ENCODE measurements around the gene LIMS1. TPM values are rescaled to one million over a fixed set of nuclear protein-coding genes. Genes with fewer than 3 reads are reported as not detected.

LIMS1 gene
- total and polyA plus RNA-seq, 3 experiments from 2014 or later: 59.4 to 80.6 (median 59.4) TPM

GRCh38 chr2:108614043-108614545 is 79.8 kb downstream of the LIMS1 start:
- H3K4me1 Mint-ChIP-seq: peaks cover 77 to 93% (median 88%) of the 10 kb centered on the region in 3 donors

GRCh38 chr2:108614659-108615058 is 80.4 kb downstream of the LIMS1 start:
- peaks cover 0 to 5% (median 0%) of the 10 kb centered on the region in 3 donors for H3K36me3 Mint-ChIP-seq
- POLR2A ChIA-PET: interaction anchor here (1.1 kb wide), 1 partner anchor 10 kb away, joined by 4 read pairs; no protein-coding TSS in a partner anchor

More at GRCh38 chr2:108614043-108614545, 79.8 kb downstream of the LIMS1 start:
- Histone ChIP-seq H3K36me3 (ENCODE audit: insufficient read depth, low read length) (no peaks in the 10 kb centered on the region), H3K27me3 (ENCODE audit: insufficient read depth, low read length, poor library complexity, severe bottlenecking) (no peaks in the 10 kb centered on the region), H3K4me1 (ENCODE audit: insufficient read depth, low read length) (peaks cover 81% of the 10 kb centered on the region), H3K9me3 (ENCODE audit: low read length) (no peaks in the 10 kb centered on the region), H3K27ac (ENCODE audit: low read depth, low read length) (no peak overlapping the region), H3K4me3 (ENCODE audit: low read length) (no peak overlapping the region)
- DNase-seq: no peak
- Mint-ChIP-seq H3K4me3 (peak overlapping the region in 4 of 7 donors; percentile 2 to 58 (median 18)), H3K36me3 (peaks cover 0 to 5% (median 0%) of the 10 kb centered on the region in 3 donors), H3K9me3 (no peaks in the 10 kb centered on the region), H3K27me3 (no peaks in the 10 kb centered on the region), H3K27ac (peak overlapping the region; percentile 13 to 98 (median 91))
- CTCF ChIA-PET: interaction anchor here (3.8 to 10.3 kb wide), 2 partner anchors 13 to 21 kb away, joined by 23 to 164 read pairs; no protein-coding TSS in a partner anchor
- POLR2A ChIA-PET: interaction anchor here (1.1 kb wide), 1 partner anchor 11 kb away, joined by 4 read pairs; no protein-coding TSS in a partner anchor

GRCh38 chr2:108615480-108616090 is 81.3 kb downstream of the LIMS1 start:
- CTCF ChIA-PET: interaction anchor here (1.9 to 10.3 kb wide), 3 partner anchors 11 to 31 kb away, joined by 5 to 164 read pairs (median 23); no protein-coding TSS in a partner anchor
- H3K4me3 ChIP-seq (ENCODE audit: low read length): no peak overlapping the region
- peaks cover 89% of the 10 kb centered on the region for H3K4me1 ChIP-seq (ENCODE audit: insufficient read depth, low read length)
- H3K9me3 ChIP-seq (ENCODE audit: low read length): no peaks in the 10 kb centered on the region
- H3K27ac ChIP-seq (ENCODE audit: low read depth, low read length): no peak overlapping the region
- Mint-ChIP-seq H3K4me1 (peaks cover 81 to 98% (median 93%) of the 10 kb centered on the region in 3 donors), H3K27me3 (no peaks in the 10 kb centered on the region), H3K4me3 (peak overlapping the region in 4 of 7 donors; percentile 20 to 43 (median 20)), H3K9me3 (no peaks in the 10 kb centered on the region), H3K36me3 (peaks cover 0 to 5% (median 0%) of the 10 kb centered on the region in 3 donors), H3K27ac (peak overlapping the region; percentile 32 to 87 (median 66))
- POLR2A ChIA-PET: interaction anchor here (1.1 to 1.2 kb wide), 2 partner anchors 9 to 11 kb away, joined by 3 to 4 read pairs; no protein-coding TSS in a partner anchor
- DNase-seq: no peak
- no peaks in the 10 kb centered on the region for H3K27me3 ChIP-seq (ENCODE audit: insufficient read depth, low read length, poor library complexity, severe bottlenecking)
- no peaks in the 10 kb centered on the region for H3K36me3 ChIP-seq (ENCODE audit: insufficient read depth, low read length)

More at GRCh38 chr2:108614659-108615058, 80.4 kb downstream of the LIMS1 start:
- no peaks in the 10 kb centered on the region for H3K36me3 ChIP-seq (ENCODE audit: insufficient read depth, low read length)
- H3K27me3 ChIP-seq (ENCODE audit: insufficient read depth, low read length, poor library complexity, severe bottlenecking): no peaks in the 10 kb centered on the region
- CTCF ChIA-PET: interaction anchor here (3.8 to 10.3 kb wide), 2 partner anchors 12 to 20 kb away, joined by 23 to 164 read pairs; no protein-coding TSS in a partner anchor
- no peak overlapping the region for H3K27ac ChIP-seq (ENCODE audit: low read depth, low read length)
- H3K9me3 Mint-ChIP-seq: no peaks in the 10 kb centered on the region
- no peak for DNase-seq
- H3K4me3 Mint-ChIP-seq: peak overlapping the region in 1 of 7 donors; percentile 3
- H3K27me3 Mint-ChIP-seq: no peaks in the 10 kb centered on the region
- H3K4me3 ChIP-seq (ENCODE audit: low read length): no peak overlapping the region
- peak overlapping the region in 6 of 8 donors; percentile 15 to 92 (median 63) for H3K27ac Mint-ChIP-seq
- H3K9me3 ChIP-seq (ENCODE audit: low read length): no peaks in the 10 kb centered on the region
- peaks cover 83% of the 10 kb centered on the region for H3K4me1 ChIP-seq (ENCODE audit: insufficient read depth, low read length)
- H3K4me1 Mint-ChIP-seq: peaks cover 75 to 93% (median 88%) of the 10 kb centered on the region in 3 donors

GRCh38 chr2:108616318-108616717 is 82.0 kb downstream of the LIMS1 start:
- Histone ChIP-seq H3K9me3 (ENCODE audit: low read length) (no peaks in the 10 kb centered on the region), H3K4me3 (ENCODE audit: low read length) (no peak overlapping the region), H3K36me3 (ENCODE audit: insufficient read depth, low read length) (no peaks in the 10 kb centered on the region), H3K27ac (ENCODE audit: low read depth, low read length) (no peak overlapping the region), H3K4me1 (ENCODE audit: insufficient read depth, low read length) (peaks cover 86% of the 10 kb centered on the region), H3K27me3 (ENCODE audit: insufficient read depth, low read length, poor library complexity, severe bottlenecking) (no peaks in the 10 kb centered on the region)
- H3K27ac Mint-ChIP-seq: peak overlapping the region in 5 of 8 donors; percentile 22 to 51 (median 36)
- H3K4me1 Mint-ChIP-seq: peaks cover 81 to 98% (median 93%) of the 10 kb centered on the region in 3 donors
- ChIA-PET CTCF (interaction anchor here (1.0 to 10.3 kb wide), 4 partner anchors 11 to 32 kb away, joined by 4 to 164 read pairs (median 14); no protein-coding TSS in a partner anchor), POLR2A (interaction anchor here (0.5 to 1.2 kb wide), 2 partner anchors 10 to 11 kb away, joined by 3 read pairs; no protein-coding TSS in a partner anchor)
- no peaks in the 10 kb centered on the region for H3K27me3 Mint-ChIP-seq
- H3K4me3 Mint-ChIP-seq: no peak overlapping the region
- peaks cover 0 to 3% (median 3%) of the 10 kb centered on the region in 3 donors for H3K36me3 Mint-ChIP-seq
- H3K9me3 Mint-ChIP-seq: no peaks in the 10 kb centered on the region
- DNase-seq: no peak

GRCh38 chr2:108616751-108617161 is 82.5 kb downstream of the LIMS1 start:
- Mint-ChIP-seq H3K27me3 (no peaks in the 10 kb centered on the region), H3K4me1 (peaks cover 81 to 100% (median 94%) of the 10 kb centered on the region in 3 donors), H3K4me3 (no peak overlapping the region), H3K27ac (peak overlapping the region in 5 of 8 donors; percentile 13 to 51 (median 24)), H3K36me3 (peaks cover 0 to 4% (median 3%) of the 10 kb centered on the region in 3 donors), H3K9me3 (no peaks in the 10 kb centered on the region)
- no peaks in the 10 kb centered on the region for H3K36me3 ChIP-seq (ENCODE audit: insufficient read depth, low read length)
- no peak overlapping the region for H3K27ac ChIP-seq (ENCODE audit: low read depth, low read length)
- ChIA-PET POLR2A (interaction anchor here (0.5 kb wide), 1 partner anchor 11 kb away, joined by 3 read pairs; no protein-coding TSS in a partner anchor), CTCF (interaction anchor here (0.8 to 10.3 kb wide), 5 partner anchors 10 to 33 kb away, joined by 3 to 164 read pairs (median 5); no protein-coding TSS in a partner anchor)
- no peak overlapping the region for H3K4me3 ChIP-seq (ENCODE audit: low read length)
- H3K4me1 ChIP-seq (ENCODE audit: insufficient read depth, low read length): peaks cover 88% of the 10 kb centered on the region
- H3K27me3 ChIP-seq (ENCODE audit: insufficient read depth, low read length, poor library complexity, severe bottlenecking): no peaks in the 10 kb centered on the region
- H3K9me3 ChIP-seq (ENCODE audit: low read length): no peaks in the 10 kb centered on the region
- no peak for DNase-seq

- Histone ChIP-seq H3K27ac (ENCODE audit: low read depth, low read length) (no peak overlapping the region), H3K9me3 (ENCODE audit: low read length) (no peaks in the 10 kb centered on the region), H3K4me1 (ENCODE audit: insufficient read depth, low read length) (peaks cover 95% of the 10 kb centered on the region), H3K4me3 (ENCODE audit: low read length) (no peak overlapping the region), H3K36me3 (ENCODE audit: insufficient read depth, low read length) (no peaks in the 10 kb centered on the region), H3K27me3 (ENCODE audit: insufficient read depth, low read length, poor library complexity, severe bottlenecking) (no peaks in the 10 kb centered on the region)
- no peaks in the 10 kb centered on the region for H3K27me3 Mint-ChIP-seq
- peaks cover 0 to 4% (median 3%) of the 10 kb centered on the region in 3 donors for H3K36me3 Mint-ChIP-seq
- peak overlapping the region in 2 of 7 donors; percentile 7 to 14 for H3K4me3 Mint-ChIP-seq
- no peaks in the 10 kb centered on the region for H3K9me3 Mint-ChIP-seq
- H3K27ac Mint-ChIP-seq: peak overlapping the region in 7 of 8 donors; percentile 39 to 95 (median 85)
- ChIA-PET CTCF (interaction anchor here (0.8 to 10.3 kb wide), 4 partner anchors 9 to 33 kb away, joined by 3 to 164 read pairs (median 14); no protein-coding TSS in a partner anchor), POLR2A (no interaction called here)
- DNase-seq: no peak
- peaks cover 80 to 99% (median 92%) of the 10 kb centered on the region in 3 donors for H3K4me1 Mint-ChIP-seq
Observed at GRCh38 chr2:108617617-108618016, 83.3 kb downstream of the LIMS1 start.

GRCh38 chr2:108619925-108620620 is 85.8 kb downstream of the LIMS1 start:
- peak overlapping the region; percentile 35 for H3K4me3 ChIP-seq (ENCODE audit: low read length)

More at GRCh38 chr2:108619925-108620620, 85.8 kb downstream of the LIMS1 start:
- no peak for DNase-seq
- peaks cover 0 to 10% (median 0%) of the 10 kb centered on the region in 3 donors for H3K36me3 Mint-ChIP-seq
- no peaks in the 10 kb centered on the region for H3K9me3 Mint-ChIP-seq
- peak overlapping the region in 6 of 7 donors; percentile 15 to 90 (median 88) for H3K4me3 Mint-ChIP-seq
- H3K27me3 Mint-ChIP-seq: no peaks in the 10 kb centered on the region
- H3K4me1 Mint-ChIP-seq: peaks cover 71 to 94% (median 83%) of the 10 kb centered on the region in 3 donors
- no peaks in the 10 kb centered on the region for H3K36me3 ChIP-seq (ENCODE audit: insufficient read depth, low read length)
- ChIA-PET CTCF (interaction anchor here (1.0 to 11.1 kb wide), 6 partner anchors 9 to 22 kb away, joined by 3 to 97 read pairs (median 4); no protein-coding TSS in a partner anchor), POLR2A (interaction anchor here (1.2 to 2.2 kb wide), 3 partner anchors 8 to 16 kb away, joined by 5 to 13 read pairs (median 8); no protein-coding TSS in a partner anchor)
- H3K27ac Mint-ChIP-seq: peak overlapping the region; percentile 85 to 97 (median 94)
- H3K27me3 ChIP-seq (ENCODE audit: insufficient read depth, low read length, poor library complexity, severe bottlenecking): no peaks in the 10 kb centered on the region
- H3K9me3 ChIP-seq (ENCODE audit: low read length): no peaks in the 10 kb centered on the region
- H3K4me1 ChIP-seq (ENCODE audit: insufficient read depth, low read length): peaks cover 76% of the 10 kb centered on the region
- peak overlapping the region; percentile 41 for H3K27ac ChIP-seq (ENCODE audit: low read depth, low read length)

Measured in CD8-positive, alpha-beta memory T cell (primary cell).